Activated naive CD8-positive, alpha-beta T cell treated with anti-CD3 and anti-CD28 coated beads, Interleukin-2, amount 50 U/mL, for 16 hours (primary cell): Measurements from ENCODE around the gene NRXN3.

Experiments used
- DNase-seq: peaks from one replicate; pipeline ENCODE4 v3.0.0-alpha.2; 2020; ENCODE audit warnings: low read depth, low spot score

NRXN3 gene

DNA sequence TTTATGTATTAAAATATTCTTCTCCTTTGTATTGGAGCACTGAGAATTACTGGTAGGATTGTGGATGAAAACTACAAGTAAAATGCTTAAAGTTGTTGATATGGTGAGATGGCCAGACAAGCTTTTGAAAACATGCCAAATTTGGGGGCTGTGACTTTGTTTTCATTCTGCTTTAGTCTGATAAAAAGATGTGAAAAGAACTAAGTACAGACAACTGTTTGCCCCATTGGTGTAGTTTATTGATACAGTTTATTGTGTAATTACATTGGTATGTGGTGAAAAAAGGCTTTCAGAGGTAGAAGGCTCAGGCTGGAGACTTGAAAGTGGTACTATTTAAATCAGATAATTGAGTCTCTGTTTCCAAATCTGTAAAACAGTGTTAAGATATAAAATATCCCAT lies 1294.3 kb downstream of the NRXN3 start:
- DNase-seq: no peak

DNA sequence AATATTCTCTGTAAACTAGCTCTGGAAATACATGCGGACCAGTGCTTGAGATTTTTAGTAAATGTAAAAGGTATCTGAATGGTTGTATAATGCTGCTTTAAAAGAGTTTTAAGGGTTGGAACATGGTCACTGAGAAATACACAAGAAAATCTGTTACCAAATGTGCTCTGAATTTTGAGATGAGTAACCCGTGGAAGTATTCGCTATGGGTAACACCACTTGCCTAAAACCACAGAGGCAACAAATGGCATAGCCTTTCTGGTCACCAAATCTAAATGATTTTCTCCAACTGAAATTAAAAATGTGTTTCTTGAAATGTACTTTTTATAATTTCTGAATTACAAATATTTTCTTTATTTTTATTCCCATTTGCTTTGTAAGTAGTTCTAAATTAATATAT lies 1295.5 kb downstream of the NRXN3 start:
- no peak for DNase-seq

DNA sequence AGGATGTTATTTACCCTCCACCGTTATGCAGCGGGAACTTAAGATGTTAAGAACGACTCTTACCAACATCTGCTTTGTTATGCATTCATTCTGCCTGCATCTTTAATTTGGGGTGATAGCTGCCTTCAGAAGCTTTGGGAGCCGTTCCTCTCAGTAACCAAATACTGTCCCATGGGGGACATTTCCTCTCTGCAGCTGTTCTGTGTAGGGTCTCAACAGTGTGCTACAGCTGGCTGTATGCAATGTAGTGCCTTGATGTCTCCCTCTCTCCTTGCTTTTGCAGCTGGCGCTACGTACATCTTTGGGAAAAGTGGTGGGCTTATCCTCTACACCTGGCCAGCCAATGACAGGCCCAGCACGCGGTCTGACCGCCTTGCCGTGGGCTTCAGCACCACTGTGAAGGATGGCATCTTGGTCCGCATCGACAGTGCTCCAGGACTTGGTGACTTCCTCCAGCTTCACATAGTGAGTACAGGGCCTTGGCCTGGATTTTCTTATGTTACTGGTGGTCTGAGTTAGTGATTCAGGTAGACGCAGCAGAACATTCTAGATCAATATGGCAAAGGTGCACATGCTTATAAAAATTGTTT lies 1296.9 kb downstream of the NRXN3 start:
- no peak for DNase-seq

DNA sequence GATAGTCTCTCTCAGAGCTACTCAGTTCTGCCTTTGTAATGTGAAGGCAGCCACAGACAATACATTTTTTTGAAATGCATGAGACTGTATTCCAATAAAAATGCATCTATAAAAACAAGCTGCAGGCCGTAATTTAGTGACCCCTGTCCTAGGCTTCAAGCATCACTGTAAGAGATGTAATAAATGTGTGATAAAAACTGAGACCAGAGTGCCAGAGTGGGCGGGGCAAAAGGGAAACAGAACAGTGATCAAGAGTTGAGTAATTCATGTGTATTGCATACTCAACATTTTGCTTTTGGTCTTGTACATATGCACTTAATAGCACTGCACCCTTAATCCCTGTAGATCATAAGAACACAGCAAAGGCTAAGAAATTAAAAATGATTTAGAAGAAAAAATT lies 1297.7 kb downstream of the NRXN3 start:
- DNase-seq: no peak

DNA sequence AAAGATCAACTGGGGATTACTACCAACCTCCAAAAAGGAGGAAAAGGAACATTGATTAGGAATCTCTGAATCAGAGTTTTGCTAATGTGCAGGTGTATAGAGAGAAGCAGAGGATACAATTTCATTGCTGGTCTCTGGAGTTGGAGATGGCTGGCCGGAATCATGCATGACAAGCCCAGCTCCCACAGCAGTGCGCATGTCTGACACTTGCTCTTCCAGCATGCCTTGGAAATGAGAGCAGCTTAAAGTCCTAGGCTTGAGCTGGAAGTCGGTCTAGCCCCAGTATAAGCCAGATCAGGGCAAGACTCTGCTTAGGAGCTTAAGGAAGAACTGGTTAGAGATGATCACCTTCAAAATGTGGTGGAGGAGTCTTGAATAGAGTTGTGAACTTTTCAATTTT lies 1298.3 kb downstream of the NRXN3 start:
- DNase-seq: no peak

DNA sequence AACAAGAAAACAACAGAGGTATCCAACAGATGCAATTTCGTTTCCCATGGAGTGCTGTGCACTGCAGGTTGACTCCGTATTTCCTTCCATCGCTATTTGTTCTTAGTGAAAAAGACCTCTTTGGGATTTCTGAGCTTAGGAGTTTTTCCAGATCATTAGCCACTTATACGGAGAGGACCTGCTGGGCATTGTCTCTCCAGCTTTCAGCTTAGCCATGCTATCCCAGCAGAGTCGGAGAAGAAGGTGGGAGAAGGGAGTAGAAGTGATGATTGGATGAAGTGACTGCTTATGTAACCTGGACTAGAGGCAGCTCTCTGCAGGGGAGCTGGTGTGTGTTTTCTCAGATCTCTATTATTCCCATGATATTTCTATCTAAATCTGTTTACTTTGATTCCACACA lies 1303.5 kb downstream of the NRXN3 start:
- no peak for DNase-seq

DNA sequence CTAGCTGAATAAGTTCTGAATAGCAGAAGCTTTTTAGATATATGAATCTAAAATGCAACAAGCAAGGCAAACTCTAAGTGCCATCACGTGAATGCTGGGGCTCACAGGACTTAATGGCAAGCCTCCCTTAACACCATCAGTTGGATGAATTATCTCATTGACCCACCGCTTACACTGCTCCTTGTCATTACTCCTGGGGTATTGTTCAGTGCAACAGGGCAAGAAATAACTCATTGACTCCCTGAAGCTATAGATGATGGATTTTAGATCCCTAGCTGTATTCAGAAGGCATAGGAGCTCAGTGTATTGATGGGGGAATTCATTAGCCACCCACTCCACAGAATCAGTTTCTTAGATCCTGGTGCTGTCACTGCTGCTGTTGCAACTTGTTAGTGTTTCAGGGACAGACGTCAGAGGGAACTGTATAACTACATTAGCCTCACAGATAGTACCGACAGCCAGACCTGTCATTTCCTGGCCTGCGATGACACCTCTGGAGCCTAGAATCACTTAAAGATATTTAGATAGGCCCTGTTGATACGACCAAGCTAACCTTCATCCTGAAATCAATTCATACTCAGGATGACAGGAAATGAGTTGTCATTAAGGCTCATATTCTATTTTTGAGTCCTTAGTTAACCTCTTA lies 1305.8 kb downstream of the NRXN3 start:
- no peak for DNase-seq

DNA sequence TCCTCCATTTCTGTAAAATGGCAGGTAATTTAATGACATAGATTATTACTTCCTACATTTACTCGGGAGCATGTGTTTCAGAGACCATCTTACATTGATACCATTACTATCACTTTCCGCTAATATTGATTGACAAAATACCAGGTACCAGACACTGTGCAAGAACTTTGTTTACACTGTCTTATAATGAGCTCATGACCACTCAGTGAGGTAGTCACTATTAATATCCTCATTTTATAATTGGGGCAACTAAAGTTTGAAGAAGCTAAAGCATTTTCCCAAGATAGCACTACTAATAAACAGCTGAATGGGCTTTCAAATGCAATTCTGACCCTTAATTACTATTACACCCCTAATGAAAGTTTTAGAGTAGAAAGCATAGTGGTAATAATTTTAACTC lies 1306.4 kb downstream of the NRXN3 start:
- DNase-seq: no peak

DNA sequence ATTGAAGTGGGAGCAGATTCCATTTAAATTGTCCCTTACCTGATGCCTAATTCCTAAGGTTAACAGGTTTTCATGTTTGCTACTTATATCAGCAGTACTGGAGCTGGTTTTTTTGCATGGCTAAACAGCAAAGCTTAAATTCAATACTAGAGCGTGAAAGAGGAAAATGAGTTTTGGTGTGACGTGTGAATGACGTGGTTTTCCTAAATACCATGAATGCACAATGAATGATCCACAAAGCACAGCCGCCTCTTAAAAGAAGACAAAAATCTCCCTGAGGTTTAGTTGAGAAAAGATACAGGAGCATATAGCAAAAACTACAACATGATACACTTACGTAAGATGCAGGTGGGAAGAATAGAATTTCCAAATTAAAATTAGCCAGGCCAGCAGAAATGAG lies 1310.0 kb downstream of the NRXN3 start:
- no peak for DNase-seq

DNA sequence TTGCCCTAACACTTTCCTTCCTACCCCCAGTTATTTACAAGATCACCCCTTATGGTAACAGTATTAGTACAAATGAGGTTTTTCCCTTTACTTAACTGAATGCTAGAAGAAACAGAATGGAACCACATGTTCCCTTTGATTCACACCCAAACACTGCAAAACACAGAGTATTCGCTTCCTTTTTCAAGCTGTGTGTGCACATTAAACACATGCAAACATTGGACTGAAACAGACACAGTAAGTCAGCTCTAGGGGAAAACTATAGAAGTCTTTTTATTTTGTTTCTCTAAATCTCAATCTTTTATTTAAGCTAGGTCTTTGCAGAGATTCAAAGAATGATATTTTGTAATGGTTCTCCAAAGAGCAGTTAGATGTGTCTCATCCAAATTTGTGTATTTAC lies 1312.7 kb downstream of the NRXN3 start:
- no peak for DNase-seq

DNA sequence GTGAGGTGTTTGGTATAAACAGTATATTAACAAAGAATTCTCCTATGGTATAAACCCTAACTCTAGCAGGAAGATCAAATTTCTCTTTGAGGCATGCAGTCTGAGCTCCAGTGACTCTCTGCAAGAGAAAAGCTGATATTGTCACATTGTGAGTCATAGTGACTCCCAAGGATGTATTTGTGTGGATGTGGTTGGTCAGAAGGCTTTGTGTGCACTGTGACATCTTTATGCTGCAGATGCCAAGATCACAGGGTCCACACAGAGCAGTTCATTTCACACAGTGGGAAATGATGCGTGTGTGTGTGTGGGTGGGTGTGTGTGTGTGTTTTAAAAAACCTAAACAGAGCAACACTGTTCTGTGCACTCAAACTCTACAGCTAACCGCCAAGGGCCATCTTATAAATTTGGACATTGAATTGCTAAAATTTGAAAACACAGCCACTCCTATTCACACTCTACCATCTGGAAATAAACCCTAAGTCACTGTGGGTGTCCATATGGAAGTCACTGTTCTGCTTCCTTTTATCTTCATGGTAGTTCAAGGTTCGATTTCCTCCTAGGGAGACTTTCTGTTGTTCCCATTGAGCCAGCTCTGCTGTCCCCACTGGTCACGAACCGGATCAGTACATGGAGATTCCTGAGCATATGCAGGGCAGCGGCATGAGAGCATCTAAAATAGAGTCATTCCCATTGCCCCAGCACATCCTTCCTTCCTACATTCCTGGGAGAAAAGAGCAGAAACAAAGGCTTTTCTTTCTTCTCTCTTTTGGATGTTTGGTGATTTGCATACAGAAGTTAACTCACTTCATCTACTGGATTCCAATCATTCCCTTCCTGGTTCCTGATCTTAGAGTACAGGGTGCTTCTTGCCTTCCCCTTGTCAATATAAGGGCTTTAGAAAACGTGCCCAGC lies 1313.6 kb downstream of the NRXN3 start:
- no peak for DNase-seq

DNA sequence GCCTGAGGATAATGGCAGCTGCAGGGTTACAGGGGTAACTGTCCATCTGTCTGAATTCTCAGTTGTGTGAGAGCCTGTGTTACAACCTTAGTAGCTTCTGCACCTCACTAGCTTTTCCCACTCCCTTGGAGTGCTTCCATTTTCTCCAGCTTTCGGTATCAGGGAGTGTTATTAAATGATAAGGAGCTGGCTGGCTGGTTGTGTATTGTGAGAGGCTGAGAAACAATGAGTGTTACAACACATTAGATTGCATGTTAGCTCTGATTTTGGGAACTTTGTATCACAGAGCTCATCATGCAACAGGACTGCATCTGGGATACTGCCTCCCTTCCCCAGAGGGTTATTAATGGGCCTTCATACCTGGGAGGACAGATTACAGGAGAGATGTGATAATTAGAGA lies 1317.5 kb downstream of the NRXN3 start:
- no peak for DNase-seq

DNA sequence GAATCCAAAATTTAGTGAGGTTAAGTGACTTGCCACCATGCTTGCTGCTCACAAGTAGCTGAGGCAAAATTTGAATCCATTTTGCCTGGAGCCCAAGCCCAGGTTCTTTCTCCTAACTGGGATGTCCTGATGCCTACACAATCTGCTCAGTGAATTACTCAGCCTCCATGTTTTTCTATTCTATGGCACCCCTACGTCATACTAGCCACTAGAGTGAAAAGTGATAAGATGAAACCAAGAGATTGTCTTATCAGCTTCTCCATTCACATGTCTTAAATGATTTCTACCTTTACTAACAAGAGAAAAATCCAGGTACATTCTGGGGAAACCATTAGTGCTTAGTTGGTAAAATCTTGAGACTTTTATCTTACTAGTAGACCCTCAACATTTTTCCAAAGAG lies 1321.0 kb downstream of the NRXN3 start:
- no peak for DNase-seq

DNA sequence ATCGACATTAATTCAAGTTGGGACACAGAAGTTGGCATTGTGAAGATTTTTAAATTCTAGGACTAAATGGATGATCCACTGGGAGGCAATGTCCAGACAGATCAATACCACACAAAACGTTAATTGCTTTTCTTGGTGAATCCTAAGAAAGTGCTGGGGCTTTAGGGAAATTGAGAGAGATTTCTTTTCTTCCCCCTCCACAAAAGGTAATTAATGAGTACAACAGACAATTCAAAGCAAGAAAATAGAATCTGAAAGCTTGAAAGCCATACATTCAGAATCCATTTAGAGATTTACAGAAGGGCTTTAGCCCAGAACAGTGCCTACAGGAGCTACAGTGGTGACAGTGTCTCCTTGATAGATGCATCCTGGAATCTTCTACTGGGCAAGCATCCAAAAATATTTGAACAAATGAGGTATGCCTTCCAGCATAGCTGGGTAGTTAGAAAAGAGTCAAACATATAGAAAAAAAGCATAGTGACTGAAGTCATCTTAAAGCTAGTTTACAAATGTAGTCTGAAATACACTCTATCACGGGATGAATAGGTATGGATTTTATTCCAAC lies 1323.0 kb downstream of the NRXN3 start:
- DNase-seq: no peak

DNA sequence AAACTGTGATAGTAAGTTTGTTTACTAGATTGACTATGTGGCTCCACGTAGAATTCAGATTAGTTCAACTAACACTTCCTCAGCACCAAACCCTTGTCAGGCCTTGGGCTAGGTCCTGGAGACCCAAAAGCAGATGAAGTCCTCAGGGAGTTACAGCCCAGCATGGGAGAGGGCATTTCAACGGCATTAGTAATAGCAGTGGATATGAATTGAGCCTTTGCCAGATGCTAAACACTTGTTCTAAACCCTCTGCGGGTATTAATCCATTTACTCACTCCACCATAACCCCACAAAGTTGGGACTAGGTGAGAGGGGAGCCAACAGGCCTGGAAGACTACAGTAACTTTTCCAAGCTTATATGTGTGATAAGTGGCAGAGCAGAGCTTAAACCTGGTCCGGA lies 1326.5 kb downstream of the NRXN3 start:
- no peak for DNase-seq

DNA sequence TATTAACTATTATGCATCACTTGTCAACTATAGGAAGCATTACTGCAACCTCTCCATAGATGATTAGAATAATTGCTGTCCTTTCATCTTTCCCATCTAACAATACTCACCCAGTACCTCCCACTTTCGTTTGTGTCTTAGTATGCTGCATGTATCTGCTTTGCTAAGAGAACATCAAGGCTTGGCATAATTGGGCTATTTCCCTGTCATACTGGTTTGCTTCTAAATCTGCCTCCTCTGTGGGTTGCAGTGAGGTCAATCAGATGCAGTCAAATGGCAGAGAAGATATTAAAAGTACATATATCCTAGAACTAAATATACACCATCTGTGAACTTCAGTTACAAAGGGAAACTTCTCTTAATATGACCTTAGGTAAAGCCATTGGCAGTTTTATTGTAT lies 1330.3 kb downstream of the NRXN3 start:
- DNase-seq: no peak

DNA sequence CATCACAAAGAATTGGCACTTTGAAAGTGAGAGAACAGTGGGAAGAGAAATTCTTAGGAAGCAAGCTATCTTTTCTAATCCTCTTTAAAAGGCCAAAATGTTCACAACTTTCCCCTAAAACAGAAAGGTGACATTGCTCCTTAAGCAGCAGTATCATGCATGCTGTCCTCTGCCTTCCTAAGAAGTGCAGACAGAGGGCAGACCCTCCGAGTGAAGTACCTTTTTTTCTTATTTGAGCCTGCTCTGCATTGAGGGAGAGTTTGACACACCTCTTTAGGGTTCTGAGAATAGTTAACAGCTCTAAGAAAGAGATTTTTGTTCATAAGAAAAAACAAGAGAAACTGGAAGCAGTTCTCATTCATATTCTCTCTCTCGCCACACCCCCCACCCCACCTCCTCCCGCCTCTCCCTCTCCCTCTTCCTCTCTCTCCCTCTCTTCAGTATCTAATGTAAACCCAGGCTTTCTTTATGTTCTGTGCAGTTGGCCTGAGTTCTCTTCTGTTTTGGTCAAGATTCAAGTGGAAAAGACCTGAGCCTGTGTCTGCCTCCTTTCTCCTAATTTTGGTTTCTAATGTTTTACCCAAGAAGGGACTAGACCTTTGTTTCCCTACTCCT lies 1332.1 kb downstream of the NRXN3 start:
- no peak for DNase-seq

DNA sequence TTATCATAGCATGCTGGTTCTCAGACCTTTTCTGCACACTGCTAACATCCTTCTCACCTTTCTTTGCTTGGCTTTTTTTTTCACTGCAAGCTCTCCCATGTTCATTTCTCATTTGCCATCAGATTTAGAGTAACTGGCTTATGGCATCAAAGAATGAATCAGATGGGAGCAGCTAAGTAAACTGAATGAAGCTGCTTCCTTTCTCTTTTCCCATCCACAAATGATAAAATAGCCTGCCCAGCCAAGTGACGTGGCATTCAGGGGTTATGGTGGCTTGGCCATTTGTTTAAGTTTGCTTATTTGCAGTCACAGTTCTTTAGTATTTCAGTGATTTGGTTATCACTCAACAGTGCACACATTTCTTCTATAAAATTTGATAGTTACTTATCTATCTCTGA lies 1332.6 kb downstream of the NRXN3 start:
- no peak for DNase-seq

DNA sequence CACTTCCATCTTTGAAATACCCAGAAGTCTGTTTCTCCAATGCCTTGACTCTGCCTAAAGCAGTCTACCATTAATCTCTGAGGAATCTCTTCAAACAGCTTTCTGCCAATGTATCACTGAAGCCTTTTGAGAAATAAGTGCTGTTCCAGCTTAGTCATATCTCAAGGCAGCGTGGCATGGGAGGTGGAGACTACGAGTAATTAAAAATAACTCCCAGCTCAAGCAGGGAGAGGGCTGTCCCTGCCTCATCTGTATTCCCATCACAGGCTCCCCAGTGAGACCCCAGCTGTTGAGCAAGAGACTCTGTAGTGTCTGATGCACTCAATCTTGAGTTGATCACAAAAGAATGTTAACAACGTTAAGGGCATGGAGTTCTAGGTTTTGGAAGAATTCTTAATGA lies 1340.5 kb downstream of the NRXN3 start:
- DNase-seq: no peak

DNA sequence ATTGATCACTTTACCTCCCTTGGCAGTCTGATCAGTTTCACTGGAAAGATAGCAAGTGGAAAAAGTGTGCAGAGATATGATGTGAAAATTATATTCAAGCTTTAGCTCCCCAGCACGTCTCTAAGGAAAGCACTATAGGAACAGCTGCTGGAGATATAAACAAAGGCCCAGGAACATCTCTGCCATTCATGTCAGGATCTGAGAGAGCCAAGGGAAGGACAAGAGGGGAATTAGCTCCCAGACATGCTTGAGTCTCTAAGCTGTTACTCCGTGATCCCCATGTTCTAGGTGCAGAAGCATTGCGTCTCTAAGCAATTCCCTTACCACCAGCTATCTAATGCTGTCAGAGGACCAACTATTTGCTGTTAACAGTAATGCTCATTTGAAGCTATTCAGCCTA lies 1341.0 kb downstream of the NRXN3 start:
- DNase-seq: no peak

DNA sequence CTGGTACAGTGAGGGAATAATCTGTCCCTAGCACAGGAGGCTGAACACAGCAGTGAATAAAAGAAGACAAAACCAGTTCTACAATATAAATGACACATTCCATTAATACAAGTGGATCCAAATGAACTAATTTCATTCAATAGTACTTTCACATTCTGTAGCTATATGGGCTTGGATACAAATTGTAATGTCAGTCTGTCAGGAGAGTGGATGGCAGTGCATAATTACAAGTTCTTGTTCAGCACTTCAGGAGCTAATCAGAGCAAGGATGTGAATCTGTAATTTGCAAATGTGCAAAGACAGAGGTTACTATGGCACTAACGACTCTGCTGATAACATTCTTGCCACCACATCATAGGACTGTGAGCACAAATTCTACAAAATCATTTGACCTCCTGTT lies 1343.3 kb downstream of the NRXN3 start:
- DNase-seq: no peak

DNA sequence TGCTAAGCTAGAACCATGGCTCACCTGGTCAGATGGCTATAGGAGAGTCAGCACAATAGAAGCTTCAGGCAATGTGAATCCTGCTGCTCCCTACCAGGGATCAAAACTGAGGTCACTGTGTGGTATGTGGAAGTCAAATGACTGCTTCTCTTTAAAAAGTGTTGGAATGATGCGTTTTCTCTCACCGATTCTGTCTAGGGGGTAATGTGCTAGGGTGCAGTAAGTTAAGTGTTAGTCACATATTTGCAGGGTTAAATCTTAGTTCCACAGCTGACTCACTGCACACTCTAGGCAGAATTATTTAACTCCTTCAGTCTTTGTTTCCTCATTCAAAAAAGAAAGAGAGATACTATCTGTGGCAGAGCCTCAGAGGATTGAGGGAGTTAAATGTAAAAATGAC lies 1344.5 kb downstream of the NRXN3 start:
- no peak for DNase-seq
